ENCODE data around the gene TKT.

Gene TKT

DNA sequence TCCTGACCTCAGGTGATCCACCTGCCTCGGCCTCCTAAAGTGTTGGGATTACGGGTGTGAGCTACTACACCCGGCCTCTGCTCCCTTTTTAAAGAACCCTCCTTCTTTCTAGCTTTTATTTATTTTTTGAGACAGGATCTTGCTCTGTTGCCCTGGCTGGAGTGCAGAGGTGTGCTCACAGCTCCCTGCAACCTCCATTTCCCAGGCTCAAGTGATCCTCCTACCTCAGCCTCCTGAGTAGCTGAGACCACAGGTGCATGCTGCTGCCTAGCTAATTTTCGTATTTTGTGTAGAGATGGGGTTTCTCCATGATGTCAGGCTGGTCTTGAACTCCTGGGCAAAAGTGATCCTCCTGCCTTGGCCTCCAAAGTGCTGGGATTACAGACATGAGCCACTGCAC lies 34.5 kb downstream of the TKT start:
- DNase-seq (ENCODE audit: low read depth in 1 of 2, low spot score in 1 of 2), result no peak
- Histone ChIP-seq H3K27me3 (ENCODE audit: insufficient read depth, poor library complexity, severe bottlenecking) (no peaks in the 10 kb centered on the region), H3K27ac (replicated peaks) (no peak overlapping the region), H3K4me3 (replicated peaks; ENCODE audit: insufficient read depth, low read length) (no peak overlapping the region)
- TF ChIP-seq, protein P1, sequence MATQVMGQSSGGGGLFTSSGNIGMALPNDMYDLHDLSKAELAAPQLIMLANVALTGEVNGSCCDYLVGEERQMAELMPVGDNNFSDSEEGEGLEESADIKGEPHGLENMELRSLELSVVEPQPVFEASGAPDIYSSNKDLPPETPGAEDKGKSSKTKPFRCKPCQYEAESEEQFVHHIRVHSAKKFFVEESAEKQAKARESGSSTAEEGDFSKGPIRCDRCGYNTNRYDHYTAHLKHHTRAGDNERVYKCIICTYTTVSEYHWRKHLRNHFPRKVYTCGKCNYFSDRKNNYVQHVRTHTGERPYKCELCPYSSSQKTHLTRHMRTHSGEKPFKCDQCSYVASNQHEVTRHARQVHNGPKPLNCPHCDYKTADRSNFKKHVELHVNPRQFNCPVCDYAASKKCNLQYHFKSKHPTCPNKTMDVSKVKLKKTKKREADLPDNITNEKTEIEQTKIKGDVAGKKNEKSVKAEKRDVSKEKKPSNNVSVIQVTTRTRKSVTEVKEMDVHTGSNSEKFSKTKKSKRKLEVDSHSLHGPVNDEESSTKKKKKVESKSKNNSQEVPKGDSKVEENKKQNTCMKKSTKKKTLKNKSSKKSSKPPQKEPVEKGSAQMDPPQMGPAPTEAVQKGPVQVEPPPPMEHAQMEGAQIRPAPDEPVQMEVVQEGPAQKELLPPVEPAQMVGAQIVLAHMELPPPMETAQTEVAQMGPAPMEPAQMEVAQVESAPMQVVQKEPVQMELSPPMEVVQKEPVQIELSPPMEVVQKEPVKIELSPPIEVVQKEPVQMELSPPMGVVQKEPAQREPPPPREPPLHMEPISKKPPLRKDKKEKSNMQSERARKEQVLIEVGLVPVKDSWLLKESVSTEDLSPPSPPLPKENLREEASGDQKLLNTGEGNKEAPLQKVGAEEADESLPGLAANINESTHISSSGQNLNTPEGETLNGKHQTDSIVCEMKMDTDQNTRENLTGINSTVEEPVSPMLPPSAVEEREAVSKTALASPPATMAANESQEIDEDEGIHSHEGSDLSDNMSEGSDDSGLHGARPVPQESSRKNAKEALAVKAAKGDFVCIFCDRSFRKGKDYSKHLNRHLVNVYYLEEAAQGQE (IDR thresholded peaks at IDR 0.05; ENCODE audit: insufficient replicate concordance, low read depth), result no peak
- peak; percentile 4; the same call in 1 of the 2 replicates for TF ChIP-seq POLR2AphosphoS5 (IDR thresholded peaks at IDR 0.05; ENCODE audit: low read depth)

DNA sequence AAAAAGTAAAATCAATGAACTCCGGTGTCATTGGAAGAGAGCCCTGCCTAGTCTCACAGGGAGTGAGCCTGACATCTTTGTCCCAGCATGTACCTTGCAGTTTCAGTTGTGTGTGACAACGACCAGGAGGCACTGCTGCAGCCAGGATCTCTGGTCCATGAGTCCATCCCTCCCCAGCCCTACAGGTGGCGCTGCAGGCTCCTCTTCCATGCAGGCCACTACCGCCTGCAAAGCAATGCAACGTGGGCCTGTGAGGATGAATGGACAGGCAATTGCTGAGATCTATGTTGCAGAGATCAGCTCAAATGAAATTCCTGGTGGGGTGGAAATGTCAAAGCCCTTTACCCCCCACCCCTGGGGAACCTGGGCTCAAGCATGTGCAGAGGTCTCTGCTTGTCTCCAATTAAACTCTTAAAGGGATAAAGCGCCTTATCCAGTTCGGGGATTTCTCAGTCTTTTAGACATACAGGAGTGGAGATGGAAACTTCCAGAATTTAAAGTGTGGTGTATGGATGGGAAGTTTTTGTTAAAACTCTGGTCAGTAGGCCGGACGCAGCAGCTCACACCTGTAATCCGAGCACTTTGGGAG lies 35.8 kb downstream of the TKT start:
- H3K4me3 ChIP-seq (replicated peaks; ENCODE audit: insufficient read depth, low read length), result no peak overlapping the region
- TF ChIP-seq, protein P2, sequence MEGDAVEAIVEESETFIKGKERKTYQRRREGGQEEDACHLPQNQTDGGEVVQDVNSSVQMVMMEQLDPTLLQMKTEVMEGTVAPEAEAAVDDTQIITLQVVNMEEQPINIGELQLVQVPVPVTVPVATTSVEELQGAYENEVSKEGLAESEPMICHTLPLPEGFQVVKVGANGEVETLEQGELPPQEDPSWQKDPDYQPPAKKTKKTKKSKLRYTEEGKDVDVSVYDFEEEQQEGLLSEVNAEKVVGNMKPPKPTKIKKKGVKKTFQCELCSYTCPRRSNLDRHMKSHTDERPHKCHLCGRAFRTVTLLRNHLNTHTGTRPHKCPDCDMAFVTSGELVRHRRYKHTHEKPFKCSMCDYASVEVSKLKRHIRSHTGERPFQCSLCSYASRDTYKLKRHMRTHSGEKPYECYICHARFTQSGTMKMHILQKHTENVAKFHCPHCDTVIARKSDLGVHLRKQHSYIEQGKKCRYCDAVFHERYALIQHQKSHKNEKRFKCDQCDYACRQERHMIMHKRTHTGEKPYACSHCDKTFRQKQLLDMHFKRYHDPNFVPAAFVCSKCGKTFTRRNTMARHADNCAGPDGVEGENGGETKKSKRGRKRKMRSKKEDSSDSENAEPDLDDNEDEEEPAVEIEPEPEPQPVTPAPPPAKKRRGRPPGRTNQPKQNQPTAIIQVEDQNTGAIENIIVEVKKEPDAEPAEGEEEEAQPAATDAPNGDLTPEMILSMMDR (IDR thresholded peaks at IDR 0.05; ENCODE audit: insufficient read depth, low read length), result peak; percentile 97
- 0 out of 2 replicates have a peak, but pooled peaks have one; percentile 23 for TF ChIP-seq POLR2AphosphoS5 (IDR thresholded peaks at IDR 0.05; ENCODE audit: low read depth)
- TF ChIP-seq SPI1 (IDR thresholded peaks at IDR 0.05; ENCODE audit: borderline replicate concordance, low read depth), result no peak
- TF ChIP-seq, protein P1 (IDR thresholded peaks at IDR 0.05; ENCODE audit: insufficient replicate concordance, low read depth), result no peak
- H3K27me3 ChIP-seq (ENCODE audit: insufficient read depth, poor library complexity, severe bottlenecking), result no peaks in the 10 kb centered on the region
- H3K27ac ChIP-seq (replicated peaks), result no peak overlapping the region
- DNase-seq (ENCODE audit: low read depth in 1 of 2, low spot score in 1 of 2), result peak in 1 of 2 experiments; percentile 92

DNA sequence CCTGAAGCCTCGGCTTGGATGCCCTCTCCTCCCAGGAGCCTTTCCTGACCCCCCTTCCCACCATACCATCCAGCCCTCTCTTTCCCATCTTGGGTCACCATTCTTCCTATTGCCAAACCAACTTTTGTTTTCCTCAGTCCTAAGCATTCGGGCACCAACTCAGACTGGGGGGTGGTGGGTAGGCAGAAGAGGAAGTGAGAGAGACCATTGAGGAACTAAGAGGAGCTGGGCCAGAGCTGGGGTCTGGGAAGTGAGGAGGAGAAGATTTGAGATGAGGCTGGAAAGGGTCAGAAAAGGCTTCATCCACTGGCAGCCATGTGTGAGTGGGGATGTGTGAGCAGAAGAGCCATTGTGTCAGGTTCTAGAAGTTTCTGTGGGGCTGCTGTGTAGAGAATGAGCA lies 37.7 kb downstream of the TKT start:
- H3K27me3 ChIP-seq (ENCODE audit: insufficient read depth, poor library complexity, severe bottlenecking), result no peaks in the 10 kb centered on the region
- H3K27ac ChIP-seq (replicated peaks), result peak overlapping the region; percentile 41
- H3K4me3 ChIP-seq (replicated peaks; ENCODE audit: insufficient read depth, low read length), result no peak overlapping the region
- TF ChIP-seq, protein P1 (IDR thresholded peaks at IDR 0.05; ENCODE audit: insufficient replicate concordance, low read depth), result no peak
- TF ChIP-seq SPI1 (IDR thresholded peaks at IDR 0.05; ENCODE audit: borderline replicate concordance, low read depth) (peak; percentile 97), GABPA (IDR thresholded peaks at IDR 0.05; ENCODE audit: low read depth) (no peak)
- DNase-seq (ENCODE audit: low read depth in 1 of 2, low spot score in 1 of 2), result peak in 1 of 2 experiments; percentile 82

DNA sequence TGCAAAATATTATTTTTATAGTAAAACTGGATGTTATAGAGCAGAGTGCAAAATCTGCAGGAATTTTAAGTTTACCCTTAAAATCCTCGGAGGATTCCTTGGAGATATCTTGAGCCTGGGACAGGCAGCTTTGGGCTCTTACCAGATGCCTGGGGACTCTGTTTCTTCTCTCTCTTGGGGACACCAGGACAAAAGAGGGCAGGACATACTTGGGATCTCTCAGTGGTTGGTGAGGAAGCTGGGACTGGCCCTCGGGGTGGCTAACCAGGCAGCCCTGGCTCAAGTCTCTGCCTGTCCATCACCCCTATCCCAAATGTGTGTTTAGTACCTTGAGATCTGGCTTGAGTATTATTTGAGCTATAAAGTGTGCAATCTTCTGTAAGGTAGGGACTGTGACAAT lies 38.6 kb downstream of the TKT start:
- TF ChIP-seq SPI1 (IDR thresholded peaks at IDR 0.05; ENCODE audit: borderline replicate concordance, low read depth), result no peak
- no peak for TF ChIP-seq POLR2AphosphoS5 (IDR thresholded peaks at IDR 0.05; ENCODE audit: low read depth)

More for the DNA sequence above, 38.6 kb downstream of the TKT start:
- Histone ChIP-seq H3K27ac (replicated peaks) (peak overlapping the region; percentile 13; the same call in 1 of the 2 replicates), H3K27me3 (ENCODE audit: insufficient read depth, poor library complexity, severe bottlenecking) (no peaks in the 10 kb centered on the region), H3K4me3 (replicated peaks; ENCODE audit: insufficient read depth, low read length) (no peak overlapping the region)
- DNase-seq (ENCODE audit: low read depth in 1 of 2, low spot score in 1 of 2), result no peak

All from HL-60 (cell line).